H1 (cell line): ENCODE results near the gene PDZD4. TPM values are rescaled to one million over a fixed set of nuclear protein-coding genes. Genes with fewer than 3 reads are reported as not detected.

Experiments
- CBX5 ChIP-seq: fragments of 300-800, 300-1000 bp; sonication (generic); IDR thresholded peaks from 2 replicates; pipeline ENCODE4 v1.7.1; 2016; ENCODE audit warnings: antibody characterized with exemption, low read length, low read depth
- CEBPB ChIP-seq: IDR thresholded peaks from 2 replicates; pipeline ENCODE4 v1.6.1; 2012; ENCODE audit warnings: low read depth, low read length
- CHD7 ChIP-seq: fragments of 300-600 bp; sonication (generic); IDR thresholded peaks from 2 replicates; pipeline ENCODE4 v1.7.1; 2012; ENCODE audit warnings: low read length, moderate library complexity, mild to moderate bottlenecking, inconsistent platforms; ENCODE audit not compliant: insufficient replicate concordance
- EP300 ChIP-seq, 2 experiments: IDR thresholded peaks; 1 replicate in 1 of 2; 2 replicates in 1 of 2; pipeline ENCODE4 v1.6.1; 2011 to 2012; ENCODE audit warnings: low read depth in 2 of 2, low read length in 2 of 2, mild to moderate bottlenecking in 2 of 2, borderline replicate concordance in 1 of 2, inconsistent platforms in 1 of 2, moderate library complexity in 1 of 2
- JUND ChIP-seq: IDR thresholded peaks from 2 replicates; pipeline ENCODE4 v1.6.1; 2011; ENCODE audit warnings: mild to moderate bottlenecking, improper control_type of control experiment, low read length
- PHF8 ChIP-seq: fragments of 200-600 bp; sonication (generic); conservative IDR thresholded peaks from 2 replicates; pipeline ENCODE4 v1.7.1; 2012; ENCODE audit warnings: low read depth, mild to moderate bottlenecking, inconsistent platforms, low read length, moderate library complexity
- POLR2A ChIP-seq, 2 experiments: IDR thresholded peaks; 1 replicate in 1 of 2; 2 replicates in 1 of 2; pipeline ENCODE4 v1.6.1; 2011; ENCODE audit warnings: low read depth in 2 of 2, low read length in 2 of 2, mild to moderate bottlenecking in 2 of 2; ENCODE audit errors: control extremely low read depth in 1 of 2
- RNF2 ChIP-seq: fragments of 200-900, 300-1000 bp; sonication (generic); IDR thresholded peaks from 2 replicates; pipeline ENCODE4 v1.7.1; 2016; ENCODE audit warnings: borderline replicate concordance, low read depth, mild to moderate bottlenecking, antibody characterized with exemption, low read length; ENCODE audit not compliant: poor library complexity, severe bottlenecking; ENCODE audit errors: missing control alignments
- SP2 ChIP-seq: IDR thresholded peaks from 2 replicates; pipeline ENCODE4 v1.6.1; 2012; ENCODE audit warnings: mild to moderate bottlenecking, low read length, inconsistent platforms
- SP4 ChIP-seq: IDR thresholded peaks from 2 replicates; pipeline ENCODE4 v1.6.1; 2012; ENCODE audit warnings: low read length, inconsistent platforms
- TCF12 ChIP-seq: IDR thresholded peaks from 2 replicates; pipeline ENCODE4 v1.6.1; 2011; ENCODE audit warnings: low read depth, mild to moderate bottlenecking, low read length
- polyA plus RNA-seq, 7 experiments: library from polyadenylated mRNA; depleted of rRNA in 3 of 7; stranded (reverse) in 5 of 7; unstranded in 2 of 7; fragments of >200 nt in 5 of 7; fragments of 200-250 nt in 2 of 7; gene quantifications; 1 replicate in 5 of 7; 2 replicates in 1 of 7; 4 replicates in 1 of 7; pipeline versions ENCODE4 v1.2.1 to v1.2.3, GENCODE V29; 2011 to 2013; ENCODE audit warnings: missing spikeins in 2 of 7, mixed read lengths in 2 of 7
- total RNA-seq: library from RNA; stranded (reverse); fragmentation: NEBNext Ultra II Directional; extraction: Animal tissue kit (Norgen Biotek cat#: 25700); gene quantifications from 2 replicates; pipeline ENCODE4 v1.2.1, GENCODE V29; 2021

Gene PDZD4
- total and polyA plus RNA-seq, 2 of the 8 experiments (the other 6 are each of a cell fraction or from before 2014, with no cell fraction given) = 45.8 to 169 TPM

- TF ChIP-seq CHD7 (no peak), SP4 (no peak), CBX5 (no peak), RNF2 (no peak), JUND (no peak), CEBPB (no peak), EP300 (IDR thresholded peaks at IDR 0.05; ENCODE audit: borderline replicate concordance in 1 of 2, low read depth in 2 of 2, low read length in 2 of 2) (no peak), SP2 (no peak), PHF8 (no peak), TCF12 (no peak), POLR2A (IDR thresholded peaks at IDR 0.05; ENCODE audit: control extremely low read depth in 1 of 2, low read depth in 2 of 2, low read length in 2 of 2) (no peak)
Measured at GRCh38 chrX:153779891-153780677, 50.3 kb downstream of the PDZD4 start (continued).
